Immature natural killer cell (primary cell): ENCODE results near the gene ANO4. TPM values are rescaled to one million over a fixed set of nuclear protein-coding genes. Genes with fewer than 3 reads are reported as not detected.

Experiments used
- DNase-seq, 3 donors: peaks; one replicate each; pipeline ENCODE4 v3.0.0; 2022; ENCODE audit warnings: mixed read lengths in 1 of 3
- H3K27ac Mint-ChIP-seq, 6 donors: one replicate each; pipeline ENCODE4 v1.8.0; 2020; ENCODE audit warnings: mixed read lengths in 6 of 6, mild to moderate bottlenecking in 5 of 6, inconsistent platforms in 4 of 6, moderate library complexity in 3 of 6
- H3K27me3 Mint-ChIP-seq, 3 donors: one replicate each; pipeline ENCODE4 v1.8.0; 2020 to 2021; ENCODE audit warnings: low read depth in 3 of 3, mild to moderate bottlenecking in 3 of 3, mixed read lengths in 3 of 3, moderate library complexity in 3 of 3, inconsistent platforms in 1 of 3
- H3K36me3 Mint-ChIP-seq, 3 donors: one replicate each; pipeline ENCODE4 v1.8.0; 2020; ENCODE audit warnings: mixed read lengths in 3 of 3, inconsistent platforms in 2 of 3, mild to moderate bottlenecking in 2 of 3
- H3K4me1 Mint-ChIP-seq, 2 donors: one replicate each; pipeline ENCODE4 v1.8.0; 2020; ENCODE audit warnings: inconsistent platforms in 2 of 2, mild to moderate bottlenecking in 2 of 2, mixed read lengths in 2 of 2, moderate library complexity in 1 of 2
- H3K4me3 Mint-ChIP-seq, 5 donors: one replicate each; pipeline ENCODE4 v1.8.0; 2020; ENCODE audit warnings: mild to moderate bottlenecking in 5 of 5, mixed read lengths in 5 of 5, inconsistent platforms in 3 of 5, moderate library complexity in 3 of 5
- H3K9me3 Mint-ChIP-seq, 6 donors: one replicate each; pipeline ENCODE4 v1.8.0; 2020; ENCODE audit warnings: mild to moderate bottlenecking in 6 of 6, mixed read lengths in 6 of 6, inconsistent platforms in 4 of 6, moderate library complexity in 3 of 6
- polyA plus RNA-seq, 3 donors: library from polyadenylated mRNA; unstranded; fragments of 300-500 nt; fragmentation: Illumina TruSeq; gene quantifications; one replicate each; pipeline ENCODE4 v1.2.3, GENCODE V29; 2021

ANO4 gene
- polyA plus RNA-seq, 3 donors from 2014 or later = not detected

DNA sequence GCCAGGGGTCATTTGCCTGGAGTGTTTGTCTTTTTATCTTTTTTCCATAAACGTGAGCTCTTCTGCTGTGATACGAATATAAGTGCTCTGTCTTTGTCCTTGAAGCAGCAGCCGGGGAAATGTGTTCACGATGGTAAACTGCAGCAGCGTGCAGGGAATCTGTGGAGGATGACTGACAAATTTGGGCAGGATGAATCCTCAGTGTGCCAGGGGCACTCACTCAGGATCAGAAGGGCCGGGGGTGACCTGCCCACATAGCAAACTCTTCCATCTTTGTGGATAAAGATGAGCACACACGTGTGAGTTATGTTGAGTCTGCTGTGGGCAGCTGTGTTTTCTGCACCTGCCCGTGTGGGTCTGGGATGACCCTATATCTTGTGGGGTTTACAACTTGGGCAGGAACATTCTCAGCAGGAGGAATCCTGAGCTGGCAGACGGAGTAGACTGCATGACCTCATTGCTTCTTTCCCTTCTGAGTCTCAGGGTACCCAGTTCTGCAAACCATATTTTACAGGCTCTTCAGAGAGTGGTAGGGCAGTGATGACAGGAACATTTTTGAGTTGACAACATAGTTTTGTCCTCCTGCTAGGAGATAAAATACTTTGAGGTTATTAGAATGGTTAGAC, 711 bp downstream of the ANO4 start:
- H3K27me3 Mint-ChIP-seq = peaks cover 4 to 8% (median 8%) of the 10 kb centered on the region in 3 donors
- H3K36me3 Mint-ChIP-seq = no peaks in the 10 kb centered on the region
- no peaks in the 10 kb centered on the region for H3K4me1 Mint-ChIP-seq
- H3K27ac Mint-ChIP-seq = no peak overlapping the region
- peaks cover 0 to 5% (median under 1%) of the 10 kb centered on the region in 6 donors for H3K9me3 Mint-ChIP-seq
- no peak overlapping the region for H3K4me3 Mint-ChIP-seq
- no peak for DNase-seq

DNA sequence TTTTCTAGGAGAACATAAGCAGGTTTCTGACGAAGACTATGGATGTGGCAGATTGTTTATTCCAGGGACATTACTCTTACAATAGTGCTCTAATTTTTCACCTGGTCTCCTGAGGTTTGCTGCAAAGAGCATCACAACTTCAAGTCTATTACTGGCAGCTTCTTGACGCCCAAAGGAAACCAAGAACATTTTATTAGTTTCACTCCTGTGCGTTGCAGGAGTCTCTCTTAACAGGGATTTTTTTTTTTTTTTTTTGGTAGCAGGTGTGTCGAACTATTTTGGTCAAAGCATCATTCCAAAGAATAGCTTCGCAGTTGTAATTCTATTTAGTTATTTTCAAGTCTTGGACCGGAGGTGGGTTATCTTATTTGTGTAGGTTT, 1.2 kb downstream of the ANO4 start:
- no peaks in the 10 kb centered on the region for H3K36me3 Mint-ChIP-seq

DNA sequence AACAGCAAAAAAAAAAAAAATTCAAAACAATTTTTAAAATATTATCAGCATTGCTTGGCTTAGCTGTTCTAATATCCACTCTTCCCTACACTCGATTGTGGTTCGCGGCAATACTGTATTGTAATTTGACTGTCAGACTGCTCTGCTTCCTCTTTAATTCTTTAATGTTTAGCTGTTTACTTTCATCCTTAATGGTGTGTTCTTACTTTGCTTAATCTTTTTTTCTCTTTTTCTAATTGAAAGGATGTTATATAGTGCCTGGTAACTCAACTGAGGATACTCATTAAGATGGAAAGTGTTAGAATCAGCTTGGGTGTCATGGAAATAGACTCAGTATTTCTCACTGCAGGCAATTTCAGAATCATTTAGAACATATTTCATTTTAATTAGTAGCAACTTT, 2.0 kb downstream of the ANO4 start:
- H3K9me3 Mint-ChIP-seq = peaks cover 0 to 8% (median under 1%) of the 10 kb centered on the region in 6 donors
- H3K27ac Mint-ChIP-seq = no peak overlapping the region
- no peaks in the 10 kb centered on the region for H3K36me3 Mint-ChIP-seq
- DNase-seq = no peak
- no peak overlapping the region for H3K4me3 Mint-ChIP-seq
- H3K4me1 Mint-ChIP-seq = no peaks in the 10 kb centered on the region
- H3K27me3 Mint-ChIP-seq = peaks cover 4 to 8% (median 8%) of the 10 kb centered on the region in 3 donors

More for the DNA sequence above, 1.2 kb downstream of the ANO4 start:
- H3K4me3 Mint-ChIP-seq = no peak overlapping the region
- H3K9me3 Mint-ChIP-seq = peaks cover 0 to 5% (median under 1%) of the 10 kb centered on the region in 6 donors
- no peaks in the 10 kb centered on the region for H3K4me1 Mint-ChIP-seq
- peaks cover 4 to 8% (median 8%) of the 10 kb centered on the region in 3 donors for H3K27me3 Mint-ChIP-seq
- no peak for DNase-seq
- H3K27ac Mint-ChIP-seq = no peak overlapping the region

DNA sequence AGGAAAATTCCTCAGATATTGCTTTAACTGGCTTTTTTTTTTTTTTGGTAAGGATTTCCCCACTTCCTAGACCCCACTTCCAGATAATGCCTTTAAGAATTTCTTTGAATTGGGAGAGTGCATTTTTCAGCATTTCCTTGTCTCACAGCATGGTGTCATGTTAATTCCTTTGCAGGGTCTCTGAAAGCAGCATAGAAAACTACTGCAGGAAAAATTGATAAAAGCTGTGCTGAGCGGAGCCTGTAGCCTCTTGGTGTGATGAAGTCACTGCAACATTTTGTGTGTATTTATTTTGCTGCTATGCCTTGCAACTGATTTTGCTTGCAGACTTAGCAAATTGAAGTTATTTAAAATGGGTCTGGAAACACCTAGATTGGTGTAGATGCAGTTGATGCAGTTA, 2.7 kb downstream of the ANO4 start:
- DNase-seq = no peak
- Mint-ChIP-seq H3K27ac (no peak overlapping the region), H3K27me3 (peaks cover 4 to 8% (median 8%) of the 10 kb centered on the region in 3 donors), H3K4me1 (no peaks in the 10 kb centered on the region), H3K4me3 (no peak overlapping the region), H3K36me3 (no peaks in the 10 kb centered on the region), H3K9me3 (peaks cover 0 to 9% (median under 1%) of the 10 kb centered on the region in 6 donors)

DNA sequence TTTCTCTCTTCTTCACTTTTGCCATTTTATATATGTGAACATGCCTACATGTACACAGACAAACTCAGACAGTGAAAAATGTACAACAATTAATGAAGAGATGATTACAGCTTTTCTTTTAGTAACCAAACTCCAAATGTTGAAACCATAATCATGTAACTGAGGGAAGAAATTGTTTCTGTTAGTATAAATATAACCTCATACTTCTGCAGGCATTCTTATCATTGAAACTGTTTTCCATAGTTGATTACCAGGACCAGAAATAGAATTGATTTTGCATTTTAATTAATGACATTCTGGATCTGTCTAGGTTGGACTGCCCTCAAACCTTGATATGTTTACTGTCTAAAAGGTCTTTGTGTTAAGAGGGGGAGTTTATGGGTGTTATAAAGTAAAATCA, 3.2 kb downstream of the ANO4 start:
- Mint-ChIP-seq H3K36me3 (no peaks in the 10 kb centered on the region), H3K27me3 (peaks cover 4 to 8% (median 8%) of the 10 kb centered on the region in 3 donors), H3K9me3 (peaks cover 0 to 9% (median 2%) of the 10 kb centered on the region in 6 donors), H3K4me1 (no peaks in the 10 kb centered on the region), H3K27ac (no peak overlapping the region), H3K4me3 (no peak overlapping the region)
- no peak for DNase-seq

- peaks cover 0 to 11% (median 2%) of the 10 kb centered on the region in 6 donors for H3K9me3 Mint-ChIP-seq
- H3K27ac Mint-ChIP-seq = no peak overlapping the region
- no peaks in the 10 kb centered on the region for H3K36me3 Mint-ChIP-seq
- DNase-seq = no peak
- H3K4me3 Mint-ChIP-seq = no peak overlapping the region
- H3K27me3 Mint-ChIP-seq = peaks cover 4 to 8% (median 8%) of the 10 kb centered on the region in 3 donors
- no peaks in the 10 kb centered on the region for H3K4me1 Mint-ChIP-seq
Observed at GRCh38 chr12:100798286-100799160, 3.9 kb downstream of the ANO4 start.

DNA sequence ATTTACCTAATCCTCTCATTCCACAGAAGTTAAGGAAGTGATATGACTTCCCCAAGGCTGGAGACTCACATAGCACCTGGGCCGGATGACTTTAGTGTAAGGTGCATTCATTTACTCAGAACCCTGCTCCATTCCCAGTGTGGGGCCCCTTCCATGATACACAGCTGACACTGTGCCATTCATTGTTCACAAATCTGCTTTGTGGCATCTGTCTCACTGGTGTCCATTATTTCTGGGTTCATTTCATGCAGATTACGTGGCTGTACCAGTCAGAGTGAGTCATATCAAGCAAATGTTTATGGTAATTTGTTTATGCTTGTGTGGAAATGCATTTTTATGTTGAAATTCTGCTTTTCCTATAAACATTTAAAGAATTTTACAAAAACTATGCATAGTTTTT, 5.2 kb downstream of the ANO4 start:
- H3K27me3 Mint-ChIP-seq = peaks cover 4 to 8% (median 4%) of the 10 kb centered on the region in 3 donors
- peaks cover 0 to 16% (median 2%) of the 10 kb centered on the region in 6 donors for H3K9me3 Mint-ChIP-seq
- H3K27ac Mint-ChIP-seq = no peak overlapping the region
- no peak for DNase-seq
- H3K36me3 Mint-ChIP-seq = no peaks in the 10 kb centered on the region
- no peaks in the 10 kb centered on the region for H3K4me1 Mint-ChIP-seq
- H3K4me3 Mint-ChIP-seq = no peak overlapping the region

DNA sequence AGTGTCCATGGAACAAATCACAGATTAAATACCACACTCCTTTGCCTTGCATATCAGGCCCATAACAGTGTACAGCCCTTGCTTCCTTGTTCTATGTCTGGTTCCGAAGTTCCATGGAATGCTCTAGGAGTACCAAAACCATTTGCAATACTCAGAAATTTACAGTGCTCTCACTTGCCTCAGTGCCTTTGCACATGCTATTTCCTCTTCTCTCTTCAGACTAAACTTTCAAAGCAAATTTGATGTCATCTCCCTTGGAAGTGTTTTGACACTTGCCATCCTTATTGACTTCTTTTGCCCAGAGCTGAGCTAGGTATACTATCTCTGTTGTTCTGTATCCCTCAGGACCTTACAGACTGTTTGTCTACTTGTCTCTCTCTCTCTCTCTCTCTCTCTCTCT, 6.1 kb downstream of the ANO4 start:
- Mint-ChIP-seq H3K4me1 (no peaks in the 10 kb centered on the region), H3K4me3 (no peak overlapping the region), H3K9me3 (peaks cover 0 to 14% (median 3%) of the 10 kb centered on the region in 6 donors), H3K27ac (no peak overlapping the region), H3K27me3 (no peaks in the 10 kb centered on the region), H3K36me3 (no peaks in the 10 kb centered on the region)
- DNase-seq = no peak

- no peak for DNase-seq
- Mint-ChIP-seq H3K4me3 (no peak overlapping the region), H3K4me1 (no peaks in the 10 kb centered on the region), H3K27ac (no peak overlapping the region), H3K9me3 (peaks cover 0 to 14% (median 4%) of the 10 kb centered on the region in 6 donors), H3K27me3 (no peaks in the 10 kb centered on the region), H3K36me3 (no peaks in the 10 kb centered on the region)
Observed at GRCh38 chr12:100801320-100801719, 6.7 kb downstream of the ANO4 start.

- no peaks in the 10 kb centered on the region for H3K4me1 Mint-ChIP-seq
- peaks cover 0 to 1% (median 0%) of the 10 kb centered on the region in 3 donors for H3K27me3 Mint-ChIP-seq
- DNase-seq = no peak
- H3K4me3 Mint-ChIP-seq = no peak overlapping the region
- H3K9me3 Mint-ChIP-seq = peaks cover 2 to 22% (median 6%) of the 10 kb centered on the region in 6 donors
- H3K36me3 Mint-ChIP-seq = no peaks in the 10 kb centered on the region
- no peak overlapping the region for H3K27ac Mint-ChIP-seq
Observed at GRCh38 chr12:100808777-100809176, 14.2 kb downstream of the ANO4 start.

DNA sequence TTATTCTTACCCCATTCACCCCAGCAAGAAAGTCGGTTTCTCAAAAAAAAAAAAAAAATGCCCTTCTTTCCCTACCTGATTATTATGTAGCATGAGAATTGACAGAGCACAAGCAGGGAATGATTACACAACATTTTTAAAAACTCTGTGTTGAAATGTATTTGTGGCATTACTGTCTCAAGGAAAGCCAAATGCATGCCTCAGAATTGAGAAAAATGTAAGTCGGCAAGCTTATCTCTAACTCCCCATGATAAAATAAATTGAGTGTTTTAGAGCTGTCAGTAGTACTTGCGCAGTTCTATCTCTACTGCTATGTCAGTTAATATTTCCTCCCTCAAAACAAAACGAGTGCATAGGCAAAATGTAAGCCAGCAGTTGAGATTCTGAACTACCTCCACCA, 25.7 kb downstream of the ANO4 start:
- Mint-ChIP-seq H3K4me1 (no peaks in the 10 kb centered on the region), H3K4me3 (no peak overlapping the region), H3K27ac (no peak overlapping the region), H3K27me3 (peaks cover 0 to 2% (median 0%) of the 10 kb centered on the region in 3 donors), H3K36me3 (no peaks in the 10 kb centered on the region), H3K9me3 (peaks cover 0 to 10% (median under 1%) of the 10 kb centered on the region in 6 donors)
- DNase-seq = no peak

DNA sequence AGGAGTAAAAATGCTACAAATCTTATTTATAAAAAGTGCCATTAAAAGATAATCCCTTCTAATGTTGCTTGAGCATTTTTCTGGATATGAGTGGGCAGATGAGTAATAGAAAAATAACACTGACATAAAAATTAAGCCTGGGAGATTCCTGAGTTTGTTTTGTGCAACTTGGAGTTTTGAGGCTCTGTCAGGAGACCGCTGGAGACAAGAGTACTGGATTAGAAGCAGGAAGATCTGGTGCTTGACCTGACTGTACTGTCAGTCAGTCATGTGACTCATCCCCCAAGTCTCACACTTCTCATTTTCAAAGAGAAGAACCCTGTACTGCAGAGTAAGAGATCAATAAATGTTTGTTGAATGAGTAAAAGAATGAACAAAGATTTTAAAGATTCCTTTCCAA, 29.4 kb downstream of the ANO4 start:
- H3K4me3 Mint-ChIP-seq = no peak overlapping the region
- DNase-seq = no peak
- H3K27ac Mint-ChIP-seq = no peak overlapping the region
- peaks cover 0 to 2% (median 0%) of the 10 kb centered on the region in 3 donors for H3K27me3 Mint-ChIP-seq
- H3K4me1 Mint-ChIP-seq = no peaks in the 10 kb centered on the region
- no peaks in the 10 kb centered on the region for H3K36me3 Mint-ChIP-seq
- H3K9me3 Mint-ChIP-seq = peaks cover 0 to 5% (median 2%) of the 10 kb centered on the region in 6 donors

- Mint-ChIP-seq H3K4me3 (no peak overlapping the region), H3K36me3 (no peaks in the 10 kb centered on the region), H3K4me1 (no peaks in the 10 kb centered on the region), H3K27me3 (peaks cover 0 to 2% (median 0%) of the 10 kb centered on the region in 3 donors), H3K27ac (no peak overlapping the region), H3K9me3 (peaks cover 0 to 5% (median 2%) of the 10 kb centered on the region in 6 donors)
- no peak for DNase-seq
Observed at GRCh38 chr12:100824476-100824875, 29.9 kb downstream of the ANO4 start.

GRCh38 chr12:100826323-100826722, 31.7 kb downstream of the ANO4 start:
- no peak overlapping the region for H3K27ac Mint-ChIP-seq
- H3K4me1 Mint-ChIP-seq = no peaks in the 10 kb centered on the region
- H3K36me3 Mint-ChIP-seq = no peaks in the 10 kb centered on the region
- DNase-seq = no peak
- H3K9me3 Mint-ChIP-seq = peaks cover 0 to 5% (median under 1%) of the 10 kb centered on the region in 6 donors
- H3K4me3 Mint-ChIP-seq = no peak overlapping the region
- peaks cover 0 to 2% (median 0%) of the 10 kb centered on the region in 3 donors for H3K27me3 Mint-ChIP-seq
